ENCODE data around the gene KCNN2.

Gene KCNN2

DNA sequence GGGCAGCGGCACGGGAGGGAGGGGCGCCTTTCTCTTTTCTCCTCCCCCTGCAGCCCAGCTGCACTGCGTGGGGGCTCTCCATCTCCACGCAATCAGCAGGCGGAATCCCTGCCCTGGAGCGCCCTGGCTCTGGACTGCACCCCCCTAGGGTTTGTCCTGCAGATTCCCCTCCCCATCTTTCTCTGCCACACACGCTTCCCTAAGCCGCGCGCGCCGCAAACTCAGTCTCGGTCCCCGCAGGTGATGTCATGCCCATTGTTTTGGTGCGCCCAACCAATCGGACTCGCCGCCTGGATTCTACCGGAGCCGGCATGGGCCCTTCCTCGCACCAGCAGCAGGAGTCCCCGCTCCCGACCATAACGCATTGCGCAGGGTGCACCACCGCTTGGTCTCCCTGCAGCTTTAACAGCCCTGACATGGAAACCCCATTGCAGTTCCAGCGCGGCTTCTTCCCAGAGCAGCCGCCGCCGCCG is at the start of gene KCNN2:
Gene KCNN2 (plus strand): TSS at position 347 of the 473 bp plus-strand sequence. CDS start 70 bp downstream, at position 417.
- DNase-seq (ENCODE audit: low read depth in 2 of 2): no peak

DNA sequence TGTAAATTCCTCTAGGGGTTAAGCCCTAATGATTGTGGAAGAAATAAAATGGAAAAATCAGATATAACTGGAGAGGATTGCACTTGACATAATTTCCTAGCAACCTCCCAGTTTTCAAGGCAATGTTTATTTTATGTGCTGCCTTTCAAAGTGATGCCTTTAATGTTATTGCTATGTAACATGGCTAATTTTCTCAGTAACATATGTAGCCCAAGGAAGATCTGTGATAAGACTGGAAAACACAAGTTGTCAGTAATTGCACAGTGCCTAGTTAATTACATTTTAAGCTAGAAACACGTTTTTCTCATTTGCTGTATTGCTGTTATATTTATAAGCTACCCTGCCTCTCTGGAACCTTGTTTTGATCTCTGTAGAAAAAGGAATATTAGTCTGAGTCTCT is 49.2 kb upstream of the KCNN2 start:
- DNase-seq (ENCODE audit: low read depth in 2 of 2): no peak

DNA sequence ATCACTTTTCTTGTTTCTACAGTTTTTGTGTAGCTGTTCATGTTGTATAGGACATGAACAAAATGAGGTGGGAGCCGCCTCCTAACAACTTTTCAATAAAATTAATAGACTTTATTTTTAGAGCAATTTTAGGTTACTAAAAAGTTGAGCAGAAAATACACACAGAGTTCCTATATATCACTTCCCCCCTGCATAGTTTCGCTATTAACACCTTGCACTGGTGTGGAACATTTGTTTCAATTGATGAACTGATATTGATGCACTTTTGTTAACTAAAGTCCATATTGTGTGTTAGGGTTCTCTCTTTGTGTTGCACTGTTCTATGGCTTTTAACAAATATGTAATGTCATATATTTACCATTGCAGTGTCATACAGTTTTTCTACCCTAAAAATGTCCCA is 47.8 kb upstream of the KCNN2 start:
- no peak for DNase-seq (ENCODE audit: low read depth in 2 of 2)

DNA sequence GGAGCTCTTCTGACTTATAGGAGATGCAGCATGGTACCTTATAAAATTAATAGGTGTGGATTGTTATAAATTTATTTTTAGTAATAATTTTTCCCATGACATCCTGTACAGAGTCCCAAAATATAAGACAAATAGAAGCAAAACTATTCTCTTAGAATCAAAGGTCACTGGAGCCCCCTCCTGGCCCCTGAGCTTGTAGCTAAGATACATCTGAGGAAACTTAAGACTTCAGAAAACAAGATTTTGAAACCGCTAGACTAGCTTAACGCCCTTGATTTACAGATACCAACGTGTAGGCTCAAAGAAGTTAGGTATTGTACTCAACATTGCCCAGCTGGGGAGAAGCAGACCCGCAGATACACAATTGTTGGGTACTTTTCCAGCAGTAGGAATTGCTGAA is 45.7 kb upstream of the KCNN2 start:
- DNase-seq (ENCODE audit: low read depth in 2 of 2): no peak

DNA sequence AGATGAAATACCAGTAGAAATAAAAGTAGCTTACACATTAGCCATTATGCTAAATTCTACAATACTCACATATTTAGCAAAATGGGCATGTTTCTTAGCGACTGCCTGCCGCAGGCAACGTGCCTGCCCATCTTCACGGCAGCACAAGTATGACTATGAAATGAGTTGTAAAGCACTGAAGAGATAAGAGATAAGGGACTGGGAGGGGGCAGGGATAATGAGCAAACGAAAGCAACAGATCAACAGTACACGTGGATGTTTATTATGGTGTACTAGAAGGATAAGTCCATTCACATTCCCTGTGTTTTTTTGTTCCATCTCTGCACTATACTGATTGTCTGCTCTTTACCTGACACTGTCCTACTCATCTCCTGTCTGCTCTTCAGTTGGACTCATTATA is 44.1 kb upstream of the KCNN2 start:
- DNase-seq (ENCODE audit: low read depth in 2 of 2): no peak

DNA sequence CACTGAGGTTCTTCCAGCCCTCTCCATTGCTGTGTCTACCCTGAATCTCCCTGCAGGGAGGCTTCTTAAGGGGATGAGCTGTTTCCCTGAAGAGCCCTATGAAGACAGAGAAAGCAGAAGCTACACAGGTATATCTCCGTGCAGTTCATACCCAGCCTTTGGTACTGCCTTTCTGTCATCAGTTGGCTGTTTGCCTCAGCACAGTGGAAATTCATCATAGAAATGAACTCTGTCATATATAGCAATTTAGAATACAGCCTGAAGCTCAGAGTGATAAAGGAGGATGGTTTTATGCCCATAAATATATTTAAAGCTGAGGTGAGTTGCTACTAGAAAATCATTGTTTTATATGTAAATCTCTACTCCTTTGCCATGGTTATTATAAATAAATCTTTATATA is 42.6 kb upstream of the KCNN2 start:
- DNase-seq (ENCODE audit: low read depth in 2 of 2): no peak

DNA sequence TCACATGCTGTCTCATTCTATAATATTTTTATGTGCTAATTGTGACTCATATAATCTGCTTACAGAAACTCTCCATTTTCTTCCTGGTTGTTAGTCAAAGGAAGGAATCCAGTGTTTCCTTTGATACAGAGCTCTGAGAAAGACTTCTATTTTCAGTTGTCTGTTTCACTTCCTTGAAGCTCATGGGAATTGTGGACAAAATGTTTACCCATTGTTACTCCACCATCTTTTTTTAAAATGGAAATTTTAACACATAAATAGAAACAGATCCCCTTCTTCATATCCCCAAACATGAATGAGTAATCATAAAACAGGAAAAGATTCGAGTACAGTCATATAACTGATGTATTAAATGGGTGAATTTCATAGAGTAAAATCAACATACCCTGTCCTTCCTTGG is 42.0 kb upstream of the KCNN2 start:
- no peak for DNase-seq (ENCODE audit: low read depth in 2 of 2)

DNA sequence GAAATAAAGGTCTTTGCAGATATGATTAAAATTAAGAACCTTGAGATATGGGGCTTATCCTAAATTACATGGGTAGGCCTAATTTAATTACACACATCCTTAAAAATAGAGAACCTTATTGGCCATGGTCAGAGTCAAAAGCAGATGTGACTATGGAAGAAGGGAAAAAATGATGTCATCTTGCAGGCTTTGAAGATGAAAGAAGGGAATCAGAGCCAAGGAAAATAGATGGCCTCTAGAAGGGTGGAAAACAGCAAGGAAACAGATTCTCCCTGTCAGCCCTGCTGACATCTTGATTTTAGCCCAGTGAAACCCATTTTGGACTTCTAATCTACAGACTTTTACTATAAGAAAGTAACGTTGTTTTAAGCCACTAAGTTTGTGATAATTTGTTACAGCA is 37.6 kb upstream of the KCNN2 start:
- DNase-seq (ENCODE audit: low read depth in 2 of 2): no peak

DNA sequence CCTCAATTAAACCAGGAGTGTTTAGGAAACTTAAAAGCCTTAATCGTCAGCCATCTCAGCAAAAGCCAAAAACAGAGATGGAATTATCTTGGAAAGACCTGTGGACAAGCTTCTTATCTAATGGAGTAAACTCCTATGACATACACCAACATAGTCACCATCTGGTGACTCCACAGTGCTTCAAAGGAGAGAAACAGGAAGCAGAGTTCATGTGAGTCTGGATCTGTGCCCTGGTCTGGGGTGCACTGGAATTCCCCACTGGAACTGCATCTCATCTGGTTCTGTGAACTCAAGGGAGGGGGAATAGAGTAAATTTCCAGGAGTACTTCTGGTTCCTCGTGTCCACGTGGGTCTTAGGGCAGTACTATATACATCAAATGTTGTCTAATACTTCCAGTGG is 36.3 kb upstream of the KCNN2 start:
- DNase-seq (ENCODE audit: low read depth in 2 of 2): no peak

DNA sequence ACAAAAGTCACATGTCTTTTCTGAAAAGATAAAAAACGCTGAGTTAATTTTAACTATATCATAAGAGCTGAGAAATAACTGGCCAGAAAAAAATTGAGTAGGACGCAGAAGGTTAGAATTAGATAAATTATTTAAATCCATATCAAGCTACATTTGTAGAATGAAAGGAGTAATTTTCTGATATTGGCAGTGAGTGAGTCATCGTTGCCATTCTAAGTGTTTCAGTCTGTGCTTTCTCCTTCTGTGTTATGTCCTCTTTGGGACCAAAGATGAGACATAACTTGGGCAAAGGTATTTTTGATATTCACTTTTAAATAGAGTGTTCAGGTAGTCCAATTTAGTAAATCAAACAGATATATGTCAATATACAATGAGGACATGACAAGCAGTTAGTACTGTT is 34.4 kb upstream of the KCNN2 start:
- DNase-seq (ENCODE audit: low read depth in 2 of 2): no peak

DNA sequence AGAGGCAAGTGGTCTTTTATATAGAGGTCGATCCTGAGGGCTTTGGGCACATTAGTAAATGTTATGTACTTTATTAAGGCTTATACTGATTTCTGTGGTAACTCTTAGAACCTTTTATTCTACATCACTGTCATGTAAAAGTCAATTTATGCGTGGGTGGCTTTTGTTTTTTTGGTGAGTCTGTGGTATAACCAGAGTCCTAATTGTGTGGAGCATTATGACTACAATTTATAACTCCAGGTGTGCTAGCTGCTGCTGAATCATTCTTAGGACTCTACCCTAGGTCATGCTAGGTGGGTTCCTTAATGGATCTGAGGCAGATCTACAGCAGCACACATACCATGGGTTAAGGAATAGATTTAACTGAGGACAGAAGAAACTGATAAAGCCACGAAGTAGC is 33.9 kb upstream of the KCNN2 start:
- DNase-seq (ENCODE audit: low read depth in 2 of 2): no peak

DNA sequence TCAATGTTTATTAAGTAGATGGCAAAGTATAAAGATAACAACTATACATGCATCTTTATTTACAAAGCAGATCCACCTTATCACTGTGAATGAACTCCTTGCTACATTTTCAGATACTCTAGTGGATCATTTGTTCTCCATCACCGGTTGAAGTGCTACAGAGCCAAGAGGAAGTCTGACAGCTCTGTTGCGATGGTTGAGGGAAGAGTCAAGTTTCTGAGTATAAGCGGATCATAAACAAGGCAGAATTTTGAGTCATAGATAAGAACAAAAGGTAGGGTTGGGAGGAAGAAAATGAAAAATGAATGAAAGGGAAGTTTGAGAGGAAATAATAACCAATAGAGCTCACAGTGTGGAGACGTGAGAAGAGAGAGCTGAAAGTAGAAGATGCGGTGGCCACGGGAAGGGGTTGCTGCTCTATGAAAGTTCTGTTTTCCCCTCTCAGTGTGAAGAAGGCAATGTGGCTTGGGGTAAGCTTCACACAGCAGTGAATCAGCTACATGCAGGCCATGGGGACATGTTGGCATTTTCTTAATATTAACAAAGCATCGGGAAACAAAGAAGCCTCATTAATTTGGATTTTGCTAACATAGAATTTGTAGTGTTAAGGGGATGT is 30.8 kb upstream of the KCNN2 start:
- no peak for DNase-seq (ENCODE audit: low read depth in 2 of 2)

DNA sequence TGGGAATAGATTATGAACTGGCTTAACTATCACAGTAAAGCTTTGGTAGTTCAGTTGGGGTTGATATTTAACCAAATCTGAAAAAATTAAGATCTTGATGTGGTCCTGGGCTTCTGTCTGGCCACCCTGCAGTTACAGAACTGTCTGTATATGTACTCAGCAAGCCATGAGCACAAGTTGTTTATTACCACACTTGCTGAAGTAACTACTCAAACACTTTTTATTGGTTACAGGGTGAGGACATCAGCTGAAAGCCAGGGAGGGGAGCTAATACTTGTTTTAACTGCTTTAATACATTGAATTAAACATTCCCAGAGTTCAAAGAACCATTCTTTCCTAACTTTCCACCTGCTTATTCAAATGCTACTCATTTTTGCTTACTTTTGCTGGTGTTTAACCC is 29.4 kb upstream of the KCNN2 start:
- DNase-seq (ENCODE audit: low read depth in 2 of 2): no peak

DNA sequence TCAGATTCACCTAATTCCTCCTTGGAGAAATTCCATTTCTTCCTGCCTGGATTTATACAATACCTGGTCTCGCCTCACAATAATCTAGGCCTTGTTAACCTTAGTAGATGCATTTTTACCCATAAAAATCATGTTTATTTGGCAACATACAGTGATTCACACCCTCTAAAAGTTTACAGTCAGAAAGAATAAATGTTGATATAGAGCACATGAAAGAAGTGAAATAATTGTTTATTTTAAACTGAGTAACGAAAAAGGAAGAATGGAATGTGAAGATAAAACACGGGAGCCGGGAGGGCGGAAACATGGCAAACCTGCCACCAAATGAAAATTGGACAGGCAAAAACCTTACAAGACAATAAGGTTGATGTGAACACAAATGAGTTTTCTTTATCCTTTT is 28.9 kb upstream of the KCNN2 start:
- no peak for DNase-seq (ENCODE audit: low read depth in 2 of 2)

DNA sequence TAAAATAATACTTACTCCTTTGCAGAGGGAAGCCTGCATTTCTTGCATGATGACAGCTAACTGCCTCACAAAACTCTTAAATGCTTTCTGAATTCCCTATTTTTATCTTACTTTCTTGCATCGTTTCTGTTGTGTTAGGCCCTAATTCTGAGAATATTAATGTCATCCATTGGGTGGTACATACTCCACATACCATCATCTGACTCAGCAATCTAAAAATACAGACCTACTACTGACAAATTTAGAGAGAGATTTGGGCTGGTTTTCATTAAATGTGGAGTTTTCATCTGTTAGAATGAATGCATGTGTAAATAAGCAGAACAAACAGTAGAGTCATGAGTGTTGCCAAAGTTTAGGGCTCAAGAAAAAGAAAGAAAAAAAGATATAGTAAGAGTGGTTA is 26.5 kb upstream of the KCNN2 start:
- no peak for DNase-seq (ENCODE audit: low read depth in 2 of 2)

DNA sequence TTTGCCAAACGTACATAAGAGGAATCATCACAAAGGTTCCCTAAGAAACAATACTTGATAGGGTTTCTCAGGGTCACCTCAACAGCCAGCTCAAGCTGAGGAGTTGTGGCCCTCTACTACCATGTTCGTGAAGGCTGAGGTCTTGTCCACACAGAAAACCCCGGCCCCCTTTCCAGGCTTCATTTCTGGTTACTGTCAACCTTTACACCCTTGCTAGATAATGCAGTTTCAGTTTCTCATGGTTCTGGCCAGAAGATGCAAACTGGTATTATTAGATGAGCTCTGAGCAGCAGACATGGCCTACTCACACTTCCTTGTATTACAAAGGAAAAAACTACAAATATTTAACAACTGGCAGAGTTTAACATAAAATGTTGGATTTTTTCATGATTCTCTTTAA is 22.8 kb upstream of the KCNN2 start:
- DNase-seq (ENCODE audit: low read depth in 2 of 2): no peak

DNA sequence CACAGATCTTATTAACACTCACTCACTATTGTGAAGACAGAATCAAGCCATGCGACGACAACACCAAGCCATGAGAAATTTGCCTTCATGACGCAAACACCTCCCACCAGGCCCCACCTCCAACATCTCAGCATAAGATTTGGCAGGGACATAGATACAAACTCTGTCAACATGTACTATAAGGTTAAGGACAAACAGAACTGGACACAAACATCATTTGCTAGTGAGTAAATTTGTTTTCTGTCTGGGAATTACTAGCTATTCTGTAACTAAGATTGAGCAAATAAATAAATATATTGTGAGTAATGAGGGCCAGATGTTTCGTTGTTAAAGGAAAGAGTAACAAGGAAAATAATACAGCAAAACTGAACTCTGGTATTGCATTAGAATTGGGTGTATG is 15.7 kb upstream of the KCNN2 start:
- no peak for DNase-seq (ENCODE audit: low read depth in 2 of 2)

DNA sequence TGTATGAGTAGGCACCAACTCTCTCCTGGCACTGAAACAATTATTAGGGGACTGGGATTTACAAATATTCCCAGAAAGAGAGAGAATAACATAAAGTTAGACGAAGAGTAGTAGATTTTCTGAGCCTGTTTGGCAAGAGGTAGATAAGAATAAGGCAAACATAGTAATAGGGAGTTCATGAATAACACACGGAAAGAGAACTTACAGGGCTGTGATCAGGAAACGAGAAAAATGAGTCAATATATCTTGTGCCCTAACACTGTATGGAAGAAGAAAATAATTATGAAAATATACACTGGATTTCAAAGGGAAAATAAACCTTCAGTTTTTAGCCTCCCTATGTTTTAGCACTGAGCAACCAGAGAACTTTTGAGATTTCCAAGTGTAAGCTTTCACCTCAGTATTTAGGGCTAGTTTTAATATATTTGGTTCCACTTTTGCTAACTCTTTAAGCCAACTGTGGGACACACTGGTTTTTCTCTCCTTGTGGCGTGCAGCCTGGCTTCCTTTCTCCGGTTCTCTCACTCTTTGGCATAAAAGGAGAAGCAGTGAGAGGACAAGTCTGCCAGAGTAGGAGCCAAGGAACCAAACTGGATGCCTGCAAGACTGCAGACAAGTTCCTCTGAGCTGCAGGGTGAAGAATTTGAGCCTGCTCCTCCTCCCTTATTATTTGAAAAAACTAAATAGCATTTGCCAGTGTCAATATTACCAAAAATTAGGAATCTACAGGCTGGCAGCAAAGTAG is 6.6 kb upstream of the KCNN2 start:
- no peak for DNase-seq (ENCODE audit: low read depth in 2 of 2)

DNA sequence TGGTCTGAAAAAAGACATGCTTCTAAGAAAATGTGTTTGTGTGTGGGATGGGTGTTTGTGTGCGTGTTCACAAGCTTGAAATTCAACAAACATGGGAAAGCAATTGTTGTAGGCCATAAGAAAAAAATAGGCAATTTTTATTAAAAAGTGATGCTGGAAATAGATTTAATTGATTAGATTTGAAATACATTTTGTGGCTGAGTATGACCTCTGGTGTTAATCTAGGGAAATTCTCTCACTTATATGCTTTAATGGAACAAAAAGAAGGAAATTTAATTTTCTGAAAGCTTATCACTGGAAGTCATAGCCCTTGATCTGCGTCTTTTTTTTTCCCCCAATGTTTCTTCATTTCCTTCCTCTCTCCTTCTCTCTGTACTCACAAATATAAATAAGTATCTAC is 3.5 kb upstream of the KCNN2 start:
- DNase-seq (ENCODE audit: low read depth in 2 of 2): no peak

DNA sequence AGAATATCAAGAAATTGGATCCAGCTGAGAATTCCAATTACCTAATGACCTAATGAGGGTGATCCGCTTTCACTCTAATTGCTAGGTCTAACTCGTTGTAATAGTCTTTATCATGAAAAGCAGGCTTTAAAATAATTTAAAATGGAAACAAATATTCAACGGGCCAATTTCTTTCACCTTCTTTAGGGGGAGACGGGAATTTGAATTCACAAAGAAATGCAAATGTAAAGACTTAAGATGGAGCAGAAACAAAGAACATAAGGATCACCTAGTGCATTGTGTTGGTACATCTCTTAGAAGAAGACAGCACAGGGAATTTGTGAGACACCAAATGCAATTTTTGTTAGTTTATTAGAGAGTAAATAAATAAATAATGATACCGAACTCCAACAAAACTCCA is 1.5 kb upstream of the KCNN2 start:
- no peak for DNase-seq (ENCODE audit: low read depth in 2 of 2)

DNA sequence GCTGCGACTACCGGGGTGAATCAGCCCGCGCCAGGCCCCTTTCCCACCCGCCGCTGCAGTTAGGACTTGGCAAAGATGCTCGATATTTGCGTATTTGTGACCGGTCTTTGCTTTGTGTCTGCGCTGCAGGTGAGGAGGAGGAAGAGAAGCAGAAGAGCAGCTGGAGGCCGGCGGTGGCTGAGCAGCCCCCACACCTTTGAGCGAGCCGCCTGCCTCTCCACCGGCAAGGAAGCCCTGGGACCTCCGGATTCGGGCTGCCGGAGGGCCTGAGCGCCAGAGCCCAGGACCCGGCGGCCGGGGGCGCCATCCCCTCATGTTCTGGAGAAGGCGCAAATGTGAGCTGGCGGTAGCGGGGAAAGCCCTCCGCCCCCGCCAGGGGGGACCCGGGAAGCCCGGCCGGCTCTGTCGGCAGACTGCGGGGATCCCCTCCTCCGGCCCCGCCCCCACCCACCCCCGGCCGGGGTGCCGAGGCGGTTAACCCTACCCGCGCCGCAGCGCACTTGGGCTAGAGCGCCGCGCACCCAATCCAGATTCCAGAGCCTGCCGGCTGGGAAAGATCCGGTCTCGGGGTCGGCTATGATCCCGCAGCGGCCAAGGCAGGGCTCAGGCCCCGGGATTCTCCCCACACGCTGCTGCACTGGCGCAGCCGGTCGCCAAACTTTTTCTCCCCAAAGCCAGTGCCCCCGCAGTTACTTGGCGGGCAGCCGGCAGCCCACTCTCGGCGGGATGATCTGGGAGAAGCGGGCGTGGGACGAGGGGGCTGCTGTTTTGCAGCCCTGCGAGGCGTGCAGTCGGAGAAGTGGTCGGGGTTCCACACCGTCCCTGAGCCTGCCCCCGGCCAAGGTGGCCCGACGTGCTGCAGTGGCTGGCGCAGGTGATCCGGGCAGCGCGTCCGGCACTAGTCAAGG is 800 bp upstream of the KCNN2 start:
- no peak for DNase-seq (ENCODE audit: low read depth in 2 of 2)

DNA sequence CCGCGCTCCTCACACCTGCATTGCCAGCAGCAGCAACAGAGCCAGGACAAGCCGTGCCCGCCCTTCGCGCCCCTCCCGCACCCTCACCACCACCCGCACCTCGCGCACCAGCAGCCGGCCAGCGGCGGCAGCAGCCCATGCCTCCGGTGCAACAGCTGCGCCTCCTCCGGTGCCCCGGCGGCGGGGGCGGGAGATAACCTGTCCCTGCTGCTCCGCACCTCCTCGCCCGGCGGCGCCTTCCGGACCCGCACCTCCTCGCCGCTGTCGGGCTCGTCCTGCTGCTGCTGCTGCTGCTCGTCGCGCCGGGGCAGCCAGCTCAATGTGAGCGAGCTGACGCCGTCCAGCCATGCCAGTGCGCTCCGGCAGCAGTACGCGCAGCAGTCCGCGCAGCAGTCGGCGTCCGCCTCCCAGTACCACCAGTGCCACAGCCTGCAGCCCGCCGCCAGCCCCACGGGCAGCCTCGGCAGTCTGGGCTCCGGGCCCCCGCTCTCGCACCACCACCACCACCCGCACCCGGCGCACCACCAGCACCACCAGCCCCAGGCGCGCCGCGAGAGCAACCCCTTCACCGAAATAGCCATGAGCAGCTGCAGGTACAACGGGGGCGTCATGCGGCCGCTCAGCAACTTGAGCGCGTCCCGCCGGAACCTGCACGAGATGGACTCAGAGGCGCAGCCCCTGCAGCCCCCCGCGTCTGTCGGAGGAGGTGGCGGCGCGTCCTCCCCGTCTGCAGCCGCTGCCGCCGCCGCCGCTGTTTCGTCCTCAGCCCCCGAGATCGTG is 517 bp downstream of the KCNN2 start:
- DNase-seq (ENCODE audit: low read depth in 2 of 2): no peak
